LNCaP clone FGC (cell line): ENCODE measurements around the gene SUCO.

ENCODE experiments used
- DNase-seq: peaks from one replicate; pipeline ENCODE4 v3.0.0-alpha.2; 2011; ENCODE audit warnings: low read depth
- H3K4me3 ChIP-seq: 2 replicates; pipeline ENCODE4 v1.5.1; 2011; ENCODE audit warnings: mild to moderate bottlenecking, low read depth, low read length, control low read depth
- TF ChIP-seq, protein P1 (sequence below): IDR thresholded peaks from 2 replicates; pipeline ENCODE4 v1.5.1; 2012; ENCODE audit warnings: mild to moderate bottlenecking; ENCODE audit not compliant: control insufficient read depth, insufficient read depth; ENCODE audit errors: extremely low read depth

SUCO gene

DNA sequence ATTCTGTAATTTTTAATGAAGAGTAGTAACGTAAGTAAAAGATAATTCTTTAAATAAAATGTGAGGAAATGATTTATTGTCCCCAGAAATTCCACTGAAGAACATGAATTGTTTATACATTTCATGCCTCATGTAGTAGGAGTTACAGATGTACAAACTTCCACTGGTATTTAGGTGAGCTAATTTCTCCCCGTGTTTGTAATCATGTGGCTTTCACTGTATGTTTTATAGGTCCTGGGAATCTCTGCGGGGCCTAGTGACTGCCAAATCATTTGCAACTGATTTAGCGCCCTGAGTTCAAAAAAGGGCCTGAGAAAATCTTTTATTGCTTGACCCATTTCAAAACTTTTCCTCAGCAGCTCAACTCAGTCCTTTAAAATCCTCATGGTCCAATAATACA lies 95.5 kb downstream of the SUCO start:
- TF ChIP-seq, protein P1, sequence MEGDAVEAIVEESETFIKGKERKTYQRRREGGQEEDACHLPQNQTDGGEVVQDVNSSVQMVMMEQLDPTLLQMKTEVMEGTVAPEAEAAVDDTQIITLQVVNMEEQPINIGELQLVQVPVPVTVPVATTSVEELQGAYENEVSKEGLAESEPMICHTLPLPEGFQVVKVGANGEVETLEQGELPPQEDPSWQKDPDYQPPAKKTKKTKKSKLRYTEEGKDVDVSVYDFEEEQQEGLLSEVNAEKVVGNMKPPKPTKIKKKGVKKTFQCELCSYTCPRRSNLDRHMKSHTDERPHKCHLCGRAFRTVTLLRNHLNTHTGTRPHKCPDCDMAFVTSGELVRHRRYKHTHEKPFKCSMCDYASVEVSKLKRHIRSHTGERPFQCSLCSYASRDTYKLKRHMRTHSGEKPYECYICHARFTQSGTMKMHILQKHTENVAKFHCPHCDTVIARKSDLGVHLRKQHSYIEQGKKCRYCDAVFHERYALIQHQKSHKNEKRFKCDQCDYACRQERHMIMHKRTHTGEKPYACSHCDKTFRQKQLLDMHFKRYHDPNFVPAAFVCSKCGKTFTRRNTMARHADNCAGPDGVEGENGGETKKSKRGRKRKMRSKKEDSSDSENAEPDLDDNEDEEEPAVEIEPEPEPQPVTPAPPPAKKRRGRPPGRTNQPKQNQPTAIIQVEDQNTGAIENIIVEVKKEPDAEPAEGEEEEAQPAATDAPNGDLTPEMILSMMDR: no peak
- no peak overlapping the region for H3K4me3 ChIP-seq
- DNase-seq: no peak

DNA sequence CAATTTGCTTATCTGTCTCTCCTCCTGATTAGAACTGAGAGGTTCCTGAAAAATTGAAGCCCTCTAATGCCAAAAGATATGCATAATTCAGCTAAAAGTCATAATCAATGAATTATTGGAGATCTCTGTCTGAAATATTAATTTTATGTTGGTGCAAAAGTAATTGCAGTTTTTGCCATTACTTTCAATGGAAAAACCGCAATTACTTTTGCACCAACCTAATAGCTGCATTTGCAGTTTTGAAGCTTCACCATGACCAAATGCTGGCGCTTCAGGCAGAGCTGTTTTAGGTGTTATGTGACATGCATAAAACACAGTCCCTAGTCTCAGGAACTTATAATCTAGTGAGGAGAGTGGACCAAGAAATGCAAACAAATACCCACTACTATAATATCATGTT lies 96.2 kb downstream of the SUCO start:
- DNase-seq: no peak
- TF ChIP-seq, protein P1: no peak
- H3K4me3 ChIP-seq: no peak overlapping the region

DNA sequence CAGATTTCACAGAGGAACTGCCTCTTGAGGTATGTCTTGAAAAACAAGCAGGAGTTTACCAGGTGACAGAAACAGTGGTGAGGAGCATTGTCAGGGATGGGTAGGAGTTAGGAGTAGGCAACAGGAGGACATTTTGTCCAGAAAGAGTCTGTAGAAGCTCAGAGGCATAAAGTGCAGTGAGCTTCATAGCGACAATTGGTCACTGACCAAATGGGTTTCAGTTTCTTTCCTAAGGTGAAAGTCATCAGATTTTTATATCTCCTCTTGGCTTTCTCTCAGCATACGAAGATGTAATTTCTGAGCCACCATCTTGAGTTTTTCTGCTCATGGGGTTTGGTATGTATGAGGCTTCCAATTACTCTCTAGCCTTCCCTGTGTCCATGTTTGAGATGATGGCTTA lies 96.7 kb downstream of the SUCO start:
- DNase-seq: no peak
- TF ChIP-seq, protein P1: no peak
- no peak overlapping the region for H3K4me3 ChIP-seq

DNA sequence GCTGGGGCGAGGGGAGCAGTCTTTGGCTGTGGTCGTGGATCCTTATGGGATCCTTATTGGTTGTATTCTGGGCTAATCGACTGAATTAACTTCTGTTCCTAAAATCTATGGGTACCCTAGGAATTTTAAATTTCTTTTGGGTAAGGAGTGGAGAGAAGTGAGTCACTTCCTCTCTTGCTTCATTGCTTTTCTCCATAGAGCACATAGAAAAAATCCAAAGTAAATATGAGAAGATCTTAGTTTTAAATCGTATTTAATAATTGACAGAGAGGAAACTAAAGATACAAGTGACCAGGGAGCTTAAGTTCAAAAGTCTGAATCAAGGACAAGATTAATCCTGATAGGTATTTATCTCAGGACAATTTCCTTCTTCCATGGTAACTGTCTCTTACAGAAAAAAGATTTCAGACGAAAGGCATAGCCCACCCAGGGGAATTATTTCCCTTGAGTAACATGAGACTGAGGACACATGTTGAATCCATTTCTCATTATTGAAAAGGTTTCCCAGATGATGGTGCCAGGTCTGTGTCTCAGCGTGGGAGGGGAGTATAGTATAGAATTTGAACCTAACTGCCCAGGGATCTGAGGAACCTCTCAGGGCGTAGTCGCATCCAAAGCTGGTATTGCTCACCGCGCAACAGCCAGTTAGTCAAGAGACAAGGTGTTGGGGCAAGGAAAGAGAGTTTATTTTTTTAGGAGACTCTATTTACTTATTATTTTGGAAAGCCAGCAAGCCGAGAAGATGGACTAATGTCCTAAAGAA lies 97.3 kb downstream of the SUCO start:
- H3K4me3 ChIP-seq: no peak overlapping the region
- no peak for DNase-seq
- TF ChIP-seq, protein P1: no peak

DNA sequence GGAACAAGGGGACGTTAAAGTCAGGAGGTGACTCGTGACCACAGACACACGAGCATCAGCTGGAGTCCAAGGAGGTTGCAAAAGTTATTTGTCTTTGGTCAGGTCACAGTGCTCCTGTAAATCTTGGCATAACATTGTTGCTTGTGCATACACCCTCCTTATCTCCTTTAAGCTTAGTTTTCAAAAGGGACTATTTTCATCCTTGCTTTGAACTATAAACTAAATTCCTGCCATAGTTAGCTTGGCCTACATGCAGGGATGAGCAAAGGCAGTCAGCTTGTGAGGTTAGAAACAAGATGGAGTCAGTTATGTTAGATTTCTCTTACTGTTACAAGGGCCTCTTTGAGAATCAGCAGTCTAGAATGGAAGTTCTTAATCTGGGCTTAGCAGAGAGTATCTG lies 97.9 kb downstream of the SUCO start:
- no peak for DNase-seq
- H3K4me3 ChIP-seq: no peak overlapping the region
- TF ChIP-seq, protein P1: no peak

DNA sequence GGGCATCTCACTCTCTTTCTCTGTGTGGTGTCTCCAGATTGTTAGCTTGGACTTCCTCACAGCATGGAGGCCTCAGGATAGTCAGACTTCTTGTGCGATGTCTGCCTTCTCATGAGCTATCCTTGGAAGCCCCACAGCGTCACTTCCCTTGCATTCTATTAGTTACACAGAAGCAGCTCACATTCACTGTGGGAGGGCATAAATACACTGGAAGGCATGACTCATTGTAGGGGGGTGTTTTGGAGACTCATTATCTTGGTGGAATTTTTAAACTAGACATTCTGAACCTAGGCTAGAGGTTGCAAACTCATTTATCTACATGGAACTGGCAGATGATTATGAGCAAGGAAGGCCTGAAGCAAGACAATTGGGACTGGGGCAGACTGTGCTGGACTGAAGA lies 104.6 kb downstream of the SUCO start:
- TF ChIP-seq, protein P1: no peak
- no peak for DNase-seq
- H3K4me3 ChIP-seq: no peak overlapping the region

DNA sequence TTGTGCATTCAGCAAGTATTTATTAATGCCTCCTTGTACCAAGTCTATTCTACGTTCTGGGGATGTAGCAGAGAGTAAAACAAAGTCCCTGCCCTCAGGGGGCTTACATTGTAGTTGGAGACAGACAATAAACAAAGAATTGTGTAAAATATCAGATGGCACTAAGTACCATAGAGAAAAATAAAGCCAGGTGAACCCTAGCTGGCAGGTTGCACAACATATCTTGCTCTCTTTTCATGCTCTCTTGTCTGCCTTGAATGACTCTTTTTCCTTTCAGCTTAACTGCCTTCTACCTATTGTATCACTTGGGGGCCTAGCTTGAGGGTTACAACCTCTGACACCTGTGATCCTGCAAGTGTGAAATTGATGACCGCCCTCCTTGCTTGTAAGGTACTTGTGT lies 105.3 kb downstream of the SUCO start:
- TF ChIP-seq, protein P1: no peak
- DNase-seq: no peak
- no peak overlapping the region for H3K4me3 ChIP-seq
